ENCODE data around the gene CREBRF. TPM values are rescaled to one million over a fixed set of nuclear protein-coding genes. Genes with fewer than 3 reads are reported as not detected.

CREBRF gene
- total and polyA plus RNA-seq, 2 experiments from 2014 or later = 2.0 to 3.5 TPM

- no peak for TF ChIP-seq CTCF (conservative IDR thresholded peaks at IDR 0.05; ENCODE audit: low read depth in 2 of 2)
- no peak for TF ChIP-seq ZNF114 (CRISPR knock-in tag; IDR thresholded peaks at IDR 0.05)
- no peak for TF ChIP-seq CREB1 (CRISPR knock-in tag; IDR thresholded peaks at IDR 0.05; ENCODE audit: low read depth)
- TF ChIP-seq JUNB (IDR thresholded peaks at IDR 0.05; ENCODE audit: unreplicated experiment) = no peak
- no peak for TF ChIP-seq EZH2phosphoT487 (IDR thresholded peaks at IDR 0.05; ENCODE audit: unreplicated experiment)
- TF ChIP-seq ETS1 (IDR thresholded peaks at IDR 0.05) = no peak
- TF ChIP-seq EZH2 (IDR thresholded peaks at IDR 0.05; ENCODE audit: low read depth, unreplicated experiment) = no peak
Measured at GRCh38 chr5:173078878-173079277, 22.7 kb downstream of the CREBRF start (continued).

- Histone ChIP-seq H2AFZ (no peak overlapping the region), H3F3A (replicated peaks; ENCODE audit: low read depth) (no peaks in the 10 kb centered on the region), H3K27me3 (ENCODE audit: insufficient read depth) (no peaks in the 10 kb centered on the region), H3K27ac (ENCODE audit: low read depth) (no peak overlapping the region), H3K4me1 (ENCODE audit: insufficient read depth) (no peaks in the 10 kb centered on the region), H3K79me2 (replicated peaks; ENCODE audit: insufficient read depth) (no peaks in the 10 kb centered on the region), H3K4me3 (no peak overlapping the region), H3K36me3 (ENCODE audit: insufficient read depth) (no peaks in the 10 kb centered on the region), H3K4me2 (no peak overlapping the region), H4K20me1 (replicated peaks; ENCODE audit: insufficient read depth) (no peaks in the 10 kb centered on the region), H3K9me2 (ENCODE audit: insufficient read depth) (no peaks in the 10 kb centered on the region)
- Mint-ChIP-seq H3K27ac (no peak overlapping the region), H3K36me3 (ENCODE audit: low read depth) (no peaks in the 10 kb centered on the region), H3K4me3 (no peak overlapping the region), H3K4me1 (no peaks in the 10 kb centered on the region), H3K27me3 (ENCODE audit: insufficient read depth, low read depth, poor library complexity) (no peaks in the 10 kb centered on the region), H3K9me3 (no peaks in the 10 kb centered on the region)
- DNase-seq (ENCODE audit: low spot score) (no peak), ATAC-seq (no peak)
- TF ChIP-seq EZH2 (IDR thresholded peaks at IDR 0.05; ENCODE audit: low read depth, unreplicated experiment) = no peak
- TF ChIP-seq ETS1 (IDR thresholded peaks at IDR 0.05) = no peak
- TF ChIP-seq CTCF (conservative IDR thresholded peaks at IDR 0.05; ENCODE audit: low read depth in 2 of 2) = no peak
- no peak for TF ChIP-seq CREB1 (CRISPR knock-in tag; IDR thresholded peaks at IDR 0.05; ENCODE audit: low read depth)
- TF ChIP-seq JUNB (IDR thresholded peaks at IDR 0.05; ENCODE audit: unreplicated experiment) = no peak
- no peak for TF ChIP-seq ZNF114 (CRISPR knock-in tag; IDR thresholded peaks at IDR 0.05)
- TF ChIP-seq NANOG (IDR thresholded peaks at IDR 0.05; ENCODE audit: borderline replicate concordance) = no peak
- no peak for TF ChIP-seq POLR2AphosphoS5 (IDR thresholded peaks at IDR 0.05; ENCODE audit: low read depth)
- no peak for TF ChIP-seq STAT1 (IDR thresholded peaks at IDR 0.05; ENCODE audit: unreplicated experiment)
- TF ChIP-seq ZNF462 (CRISPR knock-in tag; IDR thresholded peaks at IDR 0.05) = no peak
- no peak for TF ChIP-seq ZNF331 (CRISPR knock-in tag; IDR thresholded peaks at IDR 0.05; ENCODE audit: low read depth)
Measured at GRCh38 chr5:173089581-173089980, 33.4 kb downstream of the CREBRF start.
